GM18858 (cell line): Measurements from ENCODE around the gene TCEANC2.
"Not testable (repeated sequence)": the region's sequence is repeated elsewhere in the genome, so short reads cannot be mapped to it uniquely, and the experiment has no call there.

Experiments used
- ATAC-seq: cut with Tn5 transposase; IDR thresholded peaks from one replicate; pipeline ENCODE4 v1.9.1; 2021; ENCODE audit not compliant: unreplicated experiment

Gene TCEANC2

DNA sequence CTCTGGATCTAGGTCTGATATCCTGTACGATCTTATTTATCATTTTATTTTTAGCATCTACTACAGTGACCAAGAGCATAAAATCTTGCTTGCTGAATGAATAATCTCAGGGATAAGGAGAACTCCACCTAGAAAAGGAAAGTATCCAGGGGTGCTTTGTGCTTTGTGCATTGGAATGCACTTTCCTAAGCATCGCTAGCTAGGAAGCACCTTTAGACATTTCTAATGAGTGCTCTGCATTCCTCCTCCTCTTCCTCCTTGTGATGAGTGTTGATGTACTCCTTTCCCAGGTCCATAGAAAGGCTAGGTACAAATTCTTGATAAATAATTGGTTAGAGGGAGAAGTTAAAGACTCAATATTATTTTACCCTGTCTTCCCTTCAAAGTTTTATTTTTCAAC lies 31.4 kb downstream of the TCEANC2 start:
- no peak for ATAC-seq

DNA sequence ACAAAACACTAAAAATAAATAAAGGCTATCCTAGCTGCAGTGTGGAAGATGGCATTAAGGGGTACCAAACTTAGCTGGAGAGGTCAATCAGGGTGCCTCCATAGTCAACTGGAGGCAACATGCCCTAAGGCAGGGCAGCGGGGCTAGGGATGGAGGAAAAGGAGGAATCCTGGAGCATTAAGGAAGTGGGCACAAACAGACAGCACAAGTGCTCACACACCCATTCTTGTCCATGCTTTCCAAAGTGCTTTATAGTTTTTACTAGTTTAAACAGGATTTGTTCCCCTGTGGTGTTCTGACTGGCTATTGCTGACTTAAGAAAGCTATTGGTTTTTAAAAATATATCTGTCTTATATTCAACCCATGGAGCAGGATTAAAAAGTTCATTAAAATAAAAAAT lies 33.3 kb downstream of the TCEANC2 start:
- no peak for ATAC-seq

DNA sequence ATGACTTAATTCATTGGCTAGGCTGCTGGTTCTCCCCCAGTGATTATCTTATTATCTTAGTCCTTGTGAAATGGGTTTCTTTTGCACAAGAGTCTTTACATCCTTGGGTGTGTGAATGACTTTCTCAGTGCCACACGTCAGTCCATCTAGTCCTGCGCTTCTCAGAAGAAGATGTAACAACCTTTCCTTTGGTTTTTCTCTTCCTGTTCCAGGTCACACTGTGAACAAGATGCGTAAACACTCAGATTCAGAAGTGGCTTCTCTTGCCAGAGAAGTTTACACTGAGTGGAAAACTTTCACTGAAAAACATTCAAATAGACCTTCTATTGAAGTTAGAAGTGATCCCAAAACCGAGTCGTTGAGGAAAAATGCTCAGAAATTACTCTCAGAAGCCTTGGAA lies 35.0 kb downstream of the TCEANC2 start:
- ATAC-seq, result no peak

DNA sequence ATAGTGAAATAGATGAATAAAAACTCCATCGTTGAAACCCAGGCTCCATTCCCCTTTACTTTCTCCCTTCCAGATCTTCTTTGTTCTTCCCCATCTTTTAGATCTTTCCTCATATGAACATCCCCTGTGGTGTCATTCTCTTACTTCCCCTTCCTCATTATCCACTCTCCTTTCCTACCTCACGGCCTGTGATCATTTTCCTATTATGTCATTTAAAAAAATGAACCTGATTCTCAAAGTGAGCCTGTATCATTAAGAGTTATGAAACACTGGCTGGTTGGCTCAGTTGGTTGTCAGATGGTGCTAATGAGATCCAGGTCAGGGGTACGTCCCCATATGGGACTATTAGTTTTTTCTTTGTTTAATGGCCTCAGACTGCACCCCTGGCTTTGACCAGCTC lies 38.3 kb downstream of the TCEANC2 start:
- no peak for ATAC-seq

DNA sequence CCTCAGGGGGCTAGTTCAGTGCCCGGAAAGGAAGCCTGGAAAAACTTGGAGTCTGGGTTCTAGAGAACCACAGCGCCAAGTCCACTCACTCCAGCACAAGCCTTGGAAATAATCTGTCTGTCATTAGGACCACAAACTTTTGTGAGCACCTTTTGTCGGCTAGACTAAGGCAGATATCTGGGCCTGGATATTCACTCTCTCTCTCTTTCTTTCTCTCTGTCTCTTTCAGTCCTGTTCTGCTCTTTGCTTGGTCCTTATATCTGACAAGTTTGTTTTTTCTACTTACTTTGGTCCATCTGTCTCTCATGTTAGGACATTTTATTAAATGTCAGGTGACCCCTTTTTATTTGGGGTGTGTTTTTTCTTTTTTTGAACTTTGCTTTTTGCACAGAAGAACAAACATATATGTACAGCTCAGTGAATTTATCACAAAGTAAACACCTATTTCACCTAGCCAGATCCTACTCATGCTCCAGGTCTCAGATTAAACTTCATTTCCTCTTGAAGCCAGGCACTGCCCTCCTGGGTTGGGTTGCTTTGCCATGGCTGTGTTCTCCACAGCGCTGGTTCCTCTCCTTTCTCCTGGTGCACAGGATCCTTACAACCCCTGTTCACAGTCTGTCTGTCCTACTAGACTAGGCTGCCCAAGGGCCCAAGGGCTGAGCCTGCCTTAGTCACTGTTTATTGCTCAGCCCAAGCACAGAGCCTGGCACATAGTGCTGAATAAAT lies 40.8 kb downstream of the TCEANC2 start:
- ATAC-seq, result no peak

DNA sequence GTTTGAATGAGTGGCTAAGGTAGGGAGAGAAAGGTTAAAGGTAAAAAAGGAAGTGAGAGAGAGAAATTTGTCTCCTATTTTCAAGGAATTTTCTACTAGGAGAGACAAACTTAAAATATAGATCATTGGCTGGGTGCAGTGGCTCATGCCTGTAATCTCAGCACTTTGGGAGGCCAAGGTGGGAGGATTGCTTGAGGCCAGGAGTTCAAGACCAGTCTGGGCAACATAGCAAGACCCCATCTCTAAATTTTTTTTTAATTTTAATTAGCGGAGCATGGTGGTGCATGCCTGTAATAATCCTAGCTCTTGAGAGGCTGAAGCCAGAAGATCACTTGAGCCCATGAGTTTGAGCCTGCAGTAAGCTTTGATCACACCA lies 41.3 kb downstream of the TCEANC2 start:
- not testable (repeated sequence) for ATAC-seq

DNA sequence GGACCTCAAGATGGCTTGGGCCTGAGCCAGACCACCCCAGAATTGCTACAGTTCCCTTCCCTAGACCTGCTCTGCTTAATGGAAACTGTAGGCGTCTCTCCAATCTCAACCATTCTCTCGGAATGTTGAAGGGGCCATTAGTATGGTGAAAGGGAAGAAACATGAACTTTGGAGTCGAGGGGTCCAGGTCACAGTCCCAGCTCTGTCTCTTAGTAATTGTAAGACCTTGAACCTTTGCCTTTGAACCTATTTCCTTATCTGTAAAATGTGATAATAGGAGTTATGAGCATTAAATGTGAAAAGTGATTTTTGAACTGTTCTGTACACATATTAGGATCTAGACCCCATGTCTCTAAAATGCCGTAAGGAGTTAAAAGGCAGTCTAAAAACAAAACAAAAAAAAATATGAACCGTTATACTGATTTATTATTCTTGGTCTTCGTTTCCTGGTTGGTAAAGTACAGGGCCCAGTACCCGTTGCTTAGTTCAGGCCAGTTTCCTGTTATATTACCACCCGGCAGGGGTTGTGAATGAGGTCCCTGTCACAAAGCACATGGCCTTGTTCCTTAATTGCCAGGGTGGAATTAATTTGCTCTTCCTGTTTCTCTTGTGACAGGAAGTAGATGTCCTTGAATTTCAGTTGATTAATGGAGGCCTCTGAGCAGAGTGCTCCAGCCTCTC lies 42.3 kb downstream of the TCEANC2 start:
- ATAC-seq, result no peak

DNA sequence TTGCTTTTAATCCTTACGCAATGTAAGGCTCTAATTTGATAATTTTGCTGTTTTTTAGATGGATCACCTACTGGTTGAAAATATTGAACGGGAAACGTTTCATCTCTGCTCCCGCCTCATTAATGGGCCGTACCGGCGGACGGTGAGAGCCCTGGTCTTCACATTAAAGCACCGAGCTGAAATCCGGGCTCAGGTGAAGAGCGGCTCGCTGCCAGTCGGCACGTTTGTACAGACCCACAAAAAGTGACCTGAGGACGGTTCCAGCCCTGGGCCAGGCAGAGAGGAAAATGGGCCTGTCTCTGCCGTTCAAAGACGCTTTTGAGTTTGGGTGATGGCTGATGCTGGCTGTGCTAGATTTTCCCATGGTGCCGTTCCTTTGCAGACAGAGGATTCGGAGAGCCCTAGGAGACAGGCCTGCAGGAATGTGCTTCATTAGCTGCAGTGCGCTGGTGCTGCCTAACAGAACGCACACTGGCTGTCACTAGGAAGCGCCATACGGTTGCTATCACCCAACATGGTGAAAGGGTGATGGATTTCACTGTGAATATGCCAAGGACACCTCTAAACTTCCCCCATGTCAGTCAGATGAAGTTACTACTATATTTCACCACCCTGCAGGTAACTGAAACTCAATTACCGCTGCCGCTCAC lies 42.9 kb downstream of the TCEANC2 start:
- ATAC-seq, result no peak

DNA sequence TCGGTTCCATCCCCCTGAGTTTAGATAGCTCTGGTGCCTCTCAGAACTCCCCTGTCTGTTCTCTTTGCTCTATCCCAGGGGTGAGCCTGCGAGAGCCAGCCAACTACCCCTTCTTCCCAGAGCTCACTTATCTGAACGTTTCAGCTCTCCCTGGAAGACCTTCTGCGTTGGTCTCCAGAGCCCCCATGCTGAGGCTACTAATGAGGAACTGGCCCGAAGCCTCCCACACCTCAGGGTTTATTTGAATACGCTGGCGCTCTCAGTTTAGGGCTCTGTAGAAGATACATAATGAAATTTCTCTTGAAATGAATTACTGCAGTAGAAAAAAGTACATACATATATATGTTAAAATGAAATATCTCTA lies 43.5 kb downstream of the TCEANC2 start:
- ATAC-seq, result no peak

DNA sequence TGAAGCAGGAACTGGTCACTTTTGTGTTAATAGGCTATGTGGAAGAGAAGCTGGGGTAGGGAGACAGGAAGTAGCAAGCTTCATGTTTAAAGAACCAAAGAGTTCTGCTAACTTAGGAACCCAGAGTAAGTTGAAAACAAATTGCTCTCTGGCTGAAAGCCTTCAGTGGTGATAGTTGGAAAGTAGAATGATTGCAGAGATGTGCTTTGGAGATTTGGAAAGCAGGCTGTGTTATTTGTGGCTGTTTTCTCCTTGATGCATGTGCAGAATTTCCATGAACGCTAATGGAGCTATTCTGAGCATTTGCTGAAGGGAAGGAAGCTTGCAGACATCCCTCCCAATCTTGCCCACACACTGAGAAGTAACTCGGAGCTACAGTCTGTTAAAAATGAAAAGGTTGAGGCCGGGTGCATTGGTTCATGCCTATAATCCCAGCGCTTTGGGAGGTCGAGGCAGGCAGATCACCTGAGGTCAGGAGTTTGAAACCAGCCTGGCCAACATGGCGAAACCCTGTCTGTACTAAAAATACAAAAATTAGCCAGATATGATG lies 45.7 kb downstream of the TCEANC2 start:
- no peak for ATAC-seq

DNA sequence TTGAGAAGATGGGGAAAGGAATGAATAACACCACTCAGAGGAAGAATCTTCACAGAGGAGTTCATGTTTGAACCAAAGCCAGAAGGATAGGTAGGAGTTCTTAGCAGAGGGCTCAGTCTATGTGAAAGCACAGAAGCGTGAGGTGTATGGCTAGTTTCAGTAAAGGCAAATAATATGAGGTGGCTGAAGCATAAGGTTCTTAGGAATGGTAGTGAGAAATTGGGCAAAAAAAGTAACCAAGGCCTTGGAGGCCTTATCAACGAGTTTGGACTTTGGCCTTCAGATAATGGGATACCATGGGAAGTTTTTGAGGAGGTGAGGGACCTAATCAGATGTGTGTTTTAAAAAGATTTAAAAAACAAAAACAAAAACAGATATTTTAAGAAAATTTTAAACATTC lies 47.1 kb downstream of the TCEANC2 start:
- ATAC-seq, result no peak

DNA sequence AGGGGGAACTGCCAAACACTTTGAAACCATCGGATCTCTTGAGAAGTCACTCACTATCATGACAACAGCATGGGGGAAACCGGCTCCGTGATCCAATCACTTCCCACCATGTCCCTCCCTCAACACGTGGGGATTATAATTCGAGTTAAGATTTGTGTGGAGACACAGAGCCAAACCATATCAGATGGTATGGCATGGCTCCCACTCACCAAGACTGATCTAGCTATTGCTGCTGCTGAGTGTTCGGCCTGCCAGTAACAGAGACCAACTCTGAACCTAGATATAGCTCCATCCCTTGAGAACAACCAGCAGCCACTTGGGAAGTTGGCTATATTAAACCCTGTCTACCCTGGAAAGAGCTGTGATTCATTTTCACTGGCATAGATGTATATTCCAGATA lies 50.0 kb downstream of the TCEANC2 start:
- no peak for ATAC-seq

DNA sequence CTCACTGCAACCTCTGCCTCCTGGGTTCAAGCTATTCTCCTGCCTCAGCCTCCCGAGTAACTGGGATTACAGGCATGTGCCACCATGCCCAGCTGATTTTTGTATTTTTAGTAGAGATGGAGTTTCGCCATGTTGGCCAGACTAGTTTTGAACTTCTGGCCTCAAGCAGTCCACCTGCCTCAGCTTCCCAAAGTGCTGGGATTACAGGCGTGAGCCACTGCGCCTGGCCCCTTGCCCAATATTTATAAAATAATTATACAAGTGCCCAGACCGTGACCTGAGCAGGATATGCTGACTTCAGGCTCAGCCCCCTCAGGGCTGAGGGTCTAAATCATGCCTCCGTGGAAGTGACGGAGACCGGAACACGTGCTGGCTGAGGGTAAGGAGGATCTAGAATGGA lies 51.2 kb downstream of the TCEANC2 start:
- not testable (repeated sequence) for ATAC-seq

DNA sequence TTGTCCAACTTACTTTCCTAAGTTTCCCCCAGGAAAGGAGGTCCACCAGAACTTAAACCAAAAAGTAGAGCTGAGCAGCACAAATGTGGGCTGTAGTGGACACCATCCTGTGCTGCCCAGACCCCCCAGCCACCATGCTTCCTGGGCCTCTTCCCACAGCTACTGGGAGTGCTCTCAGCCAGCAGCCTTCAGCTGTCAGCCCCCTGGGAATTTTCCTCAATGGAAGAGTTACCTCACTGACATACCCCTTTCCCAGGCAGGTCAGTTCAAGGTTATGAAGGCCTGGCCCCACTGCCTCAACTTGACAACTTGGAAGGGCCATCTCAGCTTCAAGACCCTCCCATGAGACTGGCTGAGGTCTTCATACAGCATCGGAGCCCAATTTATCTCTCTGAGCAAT lies 51.7 kb downstream of the TCEANC2 start:
- no peak for ATAC-seq

DNA sequence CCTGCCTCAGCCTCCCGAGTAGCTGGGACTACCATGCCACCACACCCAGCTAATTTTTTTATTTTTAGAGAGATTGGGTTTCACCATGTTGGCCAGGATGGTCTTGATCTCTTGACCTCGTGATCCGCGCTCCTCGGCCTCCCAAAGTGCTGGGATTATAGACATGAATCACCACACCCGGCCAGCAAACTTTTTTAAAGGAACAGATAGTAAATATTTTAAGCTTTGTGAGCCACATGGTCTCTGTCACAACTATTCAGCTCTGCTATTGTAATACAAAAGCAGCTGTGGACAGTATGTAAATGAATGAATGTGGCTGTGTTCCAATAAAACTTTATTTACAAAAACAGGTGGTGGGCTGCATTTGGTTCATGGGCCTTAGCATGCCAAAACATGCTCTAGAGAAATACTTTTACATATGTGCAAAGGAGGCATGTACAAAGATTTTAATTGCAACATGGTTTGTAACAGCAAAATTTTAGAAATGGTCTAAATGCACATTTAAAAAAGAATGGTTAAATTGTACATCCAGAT lies 52.4 kb downstream of the TCEANC2 start:
- no peak for ATAC-seq

DNA sequence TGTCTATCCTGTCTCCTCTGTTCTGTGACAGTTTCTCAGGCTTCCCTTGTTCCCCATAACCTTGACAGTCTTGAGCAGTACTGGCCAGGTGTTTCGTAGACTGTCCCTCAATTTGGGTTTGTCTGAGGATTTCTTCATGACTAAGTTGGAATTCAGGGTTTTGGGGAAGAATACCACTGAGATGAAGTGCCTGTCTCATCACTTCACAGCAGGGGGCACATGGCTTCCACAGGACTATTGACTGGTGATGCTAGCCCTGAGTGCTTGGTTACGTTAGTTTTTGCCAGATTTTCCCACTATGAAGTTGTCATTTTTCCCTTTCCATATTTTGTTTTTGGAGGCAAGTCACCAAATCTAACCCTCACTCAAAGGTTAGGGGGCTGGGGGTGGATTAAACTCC lies 53.7 kb downstream of the TCEANC2 start:
- no peak for ATAC-seq

DNA sequence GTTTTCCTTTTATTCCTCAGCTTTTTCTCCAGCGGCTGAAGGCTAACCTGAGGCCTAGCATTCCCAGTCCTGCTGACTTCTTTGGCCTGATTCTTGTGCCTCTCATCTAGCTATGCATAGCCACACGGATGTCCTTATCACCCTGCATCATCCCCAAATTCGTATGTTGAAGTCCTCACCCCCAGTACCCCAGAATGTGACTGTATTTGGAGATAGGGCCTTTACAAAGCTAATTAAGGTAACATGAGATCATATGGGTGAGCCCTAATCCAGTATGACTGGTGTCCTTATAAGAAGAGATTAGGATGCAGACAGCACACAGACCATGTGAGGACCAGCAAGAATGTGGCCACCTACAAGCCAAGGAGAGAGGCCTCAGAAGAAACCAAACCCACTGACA lies 54.7 kb downstream of the TCEANC2 start:
- no peak for ATAC-seq

DNA sequence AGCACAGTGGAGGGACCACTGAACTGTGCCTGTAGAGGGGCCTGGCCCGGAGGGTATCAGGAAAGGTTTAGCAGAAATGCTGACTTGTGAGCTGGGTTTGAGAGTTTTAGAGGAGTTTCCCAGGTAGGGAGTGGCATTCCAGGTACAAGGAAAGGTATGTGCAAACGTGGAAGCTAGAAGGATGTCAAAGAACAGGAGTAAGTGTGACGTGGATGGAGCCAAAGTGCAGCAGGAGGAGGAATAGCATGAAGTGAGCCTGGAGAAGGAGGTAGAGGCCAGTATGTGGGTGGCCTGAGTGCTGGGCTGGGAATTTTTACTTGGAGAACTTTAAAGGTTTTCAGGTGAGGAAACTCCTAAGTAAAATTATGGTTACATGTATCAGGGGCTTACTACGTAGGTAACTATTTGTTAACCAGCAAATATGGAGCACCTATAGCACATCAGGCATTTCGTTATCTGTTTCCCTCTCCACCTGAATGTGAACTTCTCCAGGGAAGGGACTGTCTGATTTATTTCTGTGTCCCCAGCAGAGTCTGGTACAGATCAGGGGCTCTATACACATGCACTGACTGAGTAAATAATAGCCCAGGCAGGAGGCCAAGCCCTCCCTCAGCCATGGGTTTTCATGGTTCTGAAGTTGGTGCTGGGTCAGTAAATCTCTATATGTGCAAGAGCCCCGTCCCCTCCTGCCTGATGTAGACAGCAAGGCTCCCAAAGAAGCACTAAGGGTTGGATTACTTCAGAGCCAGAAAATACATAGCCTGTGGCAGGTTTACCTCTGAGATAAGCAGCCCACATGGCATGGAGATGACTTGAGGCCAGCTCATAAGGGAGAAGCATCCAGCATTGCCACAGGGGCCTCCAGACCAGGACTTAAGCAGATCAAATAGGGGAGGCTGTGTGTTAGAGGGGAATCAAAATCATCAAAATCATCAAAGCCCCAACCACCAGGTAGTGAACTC lies 56.0 kb downstream of the TCEANC2 start:
- ATAC-seq, result no peak

DNA sequence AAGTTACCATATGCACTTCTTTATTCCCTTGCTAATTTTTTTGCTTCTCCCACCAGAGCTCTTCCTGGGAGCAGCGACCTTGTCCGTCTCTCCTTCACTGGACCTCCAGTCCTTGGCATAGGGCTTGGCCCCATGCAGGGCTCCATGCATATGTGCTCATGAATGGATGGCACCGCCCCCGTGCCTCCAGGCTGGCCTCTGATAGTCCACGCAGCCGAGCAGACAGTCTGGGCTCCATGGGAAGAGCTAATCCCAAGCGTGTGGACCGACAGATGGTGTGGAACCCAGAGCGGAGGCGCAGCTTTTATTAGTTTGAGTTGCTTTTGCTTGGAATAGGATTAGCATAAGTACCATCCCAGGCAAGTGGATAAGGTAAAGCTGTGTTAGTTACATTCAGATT lies 57.6 kb downstream of the TCEANC2 start:
- no peak for ATAC-seq

DNA sequence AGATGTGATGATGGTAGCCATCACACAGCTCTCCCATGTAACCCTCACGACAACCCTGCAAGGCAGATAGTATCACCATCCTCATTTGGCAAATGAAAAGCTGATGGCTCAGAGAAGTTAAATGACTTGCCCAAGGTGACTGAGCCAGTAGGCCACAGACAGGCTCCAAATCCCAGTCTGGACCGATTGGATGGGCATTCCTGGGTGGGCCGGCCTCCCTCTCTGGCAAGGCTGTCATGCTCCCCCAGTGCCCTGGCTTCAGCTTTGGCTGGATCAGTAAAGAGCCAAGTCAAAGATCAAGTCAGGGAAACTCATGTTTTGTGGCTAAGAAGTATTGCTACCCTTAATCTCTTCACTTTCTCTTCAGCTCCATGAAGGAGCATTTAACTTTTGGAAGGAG lies 58.2 kb downstream of the TCEANC2 start:
- no peak for ATAC-seq

DNA sequence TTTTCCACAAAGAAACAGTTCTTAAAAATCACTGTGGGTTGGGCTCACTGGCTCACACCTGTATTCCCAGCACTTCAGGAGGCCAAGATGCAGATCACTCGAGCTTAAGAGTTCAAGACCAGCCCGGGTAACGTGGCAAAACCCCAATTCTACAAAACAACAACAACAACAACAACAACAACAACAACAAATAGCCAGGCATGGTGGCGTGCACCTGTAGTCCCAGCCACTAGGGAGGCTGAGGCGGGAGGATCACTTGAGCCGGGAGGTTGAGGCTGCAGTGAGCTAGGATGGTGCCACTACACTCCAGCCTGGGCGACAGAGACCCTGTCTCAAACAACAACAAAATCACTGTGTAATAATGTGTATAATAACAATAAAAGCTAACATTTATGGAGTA lies 58.6 kb downstream of the TCEANC2 start:
- no peak for ATAC-seq
